HG02981 (cell line): ENCODE data around the gene SLC22A2.

Experiments used
- ATAC-seq: cut with Tn5 transposase; IDR thresholded peaks from one replicate; pipeline ENCODE4 v1.9.1; 2021; ENCODE audit warnings: mild to moderate bottlenecking, moderate library complexity; ENCODE audit not compliant: unreplicated experiment

The SLC22A2 gene

GRCh38 chr6:160274871-160275510 is 16.4 kb upstream of the SLC22A2 start:
- ATAC-seq, result no peak

- no peak for ATAC-seq
These were observed 15.1 kb upstream of the SLC22A2 start for GRCh38 chr6:160273750-160274149.

- no peak for ATAC-seq
These were observed 14.6 kb upstream of the SLC22A2 start for GRCh38 chr6:160273196-160273595.

GRCh38 chr6:160272707-160273106 is 14.1 kb upstream of the SLC22A2 start:
- ATAC-seq, result no peak

GRCh38 chr6:160270347-160270746 is 11.7 kb upstream of the SLC22A2 start:
- ATAC-seq, result no peak

GRCh38 chr6:160269771-160270170 is 11.2 kb upstream of the SLC22A2 start:
- ATAC-seq, result no peak

- ATAC-seq, result no peak
These were observed 10.5 kb upstream of the SLC22A2 start for GRCh38 chr6:160269023-160269521.

- no peak for ATAC-seq
These were observed 8.5 kb upstream of the SLC22A2 start for GRCh38 chr6:160267102-160267501.

- ATAC-seq, result peak; percentile 84
These were observed 7.4 kb upstream of the SLC22A2 start for GRCh38 chr6:160265869-160266476.

GRCh38 chr6:160264061-160264612 is 5.5 kb upstream of the SLC22A2 start:
- ATAC-seq, result no peak

GRCh38 chr6:160263196-160263939 is 4.7 kb upstream of the SLC22A2 start:
- no peak for ATAC-seq

- no peak for ATAC-seq
These were observed 3.5 kb upstream of the SLC22A2 start for GRCh38 chr6:160261991-160262680.

GRCh38 chr6:160260803-160261450 is 2.3 kb upstream of the SLC22A2 start:
- ATAC-seq, result peak; percentile 14

- peak; percentile 43 for ATAC-seq
These were observed 1.7 kb upstream of the SLC22A2 start for GRCh38 chr6:160260367-160260766.

- ATAC-seq, result no peak
These were observed 977 bp upstream of the SLC22A2 start for GRCh38 chr6:160259598-160259997.

- ATAC-seq, result no peak
These were observed 463 bp upstream of the SLC22A2 start for GRCh38 chr6:160259143-160259425.

GRCh38 chr6:160256445-160256844 is 2.2 kb downstream of the SLC22A2 start:
- no peak for ATAC-seq

- peak; percentile 39 for ATAC-seq
These were observed 3.9 kb downstream of the SLC22A2 start for GRCh38 chr6:160254467-160255312.

GRCh38 chr6:160253714-160254113 is 4.9 kb downstream of the SLC22A2 start:
- ATAC-seq, result peak; percentile 64

GRCh38 chr6:160253292-160253691 is 5.3 kb downstream of the SLC22A2 start:
- no peak for ATAC-seq
